H9 (cell line): ENCODE results near the gene STRA6. TPM values are rescaled to one million over a fixed set of nuclear protein-coding genes. Genes with fewer than 3 reads are reported as not detected.

Experiments used
- DNase-seq: peaks from one replicate; pipeline ENCODE4 v3.0.0-alpha.2; 2017
- H2AFZ ChIP-seq: one replicate; pipeline ENCODE4 v1.6.1; 2013; ENCODE audit warnings: mild to moderate bottlenecking, low read length, control low read depth, moderate library complexity
- H2AK5ac ChIP-seq: 2 replicates; pipeline ENCODE4 v1.6.1; 2013; ENCODE audit warnings: low read length, control low read depth, mixed read lengths; ENCODE audit not compliant: insufficient read length
- H2BK120ac ChIP-seq: one replicate; pipeline ENCODE4 v1.6.1; 2013; ENCODE audit warnings: low read depth, mild to moderate bottlenecking, low read length, control low read depth, inconsistent platforms; ENCODE audit not compliant: poor library complexity, severe bottlenecking
- H2BK12ac ChIP-seq: 2 replicates; pipeline ENCODE4 v1.6.1; 2013; ENCODE audit warnings: low read length, control low read depth, mixed read lengths, low read depth; ENCODE audit not compliant: insufficient read length
- H2BK15ac ChIP-seq: 2 replicates; pipeline ENCODE4 v1.6.1; 2013; ENCODE audit warnings: low read depth, low read length, control low read depth
- H2BK20ac ChIP-seq: one replicate; pipeline ENCODE4 v1.6.1; 2013; ENCODE audit warnings: low read depth, mild to moderate bottlenecking, low read length, control low read depth, inconsistent platforms; ENCODE audit not compliant: poor library complexity, severe bottlenecking
- H2BK5ac ChIP-seq: 2 replicates; pipeline ENCODE4 v1.6.1; 2013; ENCODE audit warnings: low read length, control low read depth, mixed read lengths; ENCODE audit not compliant: insufficient read length
- H3K14ac ChIP-seq: 2 replicates; pipeline ENCODE4 v1.6.1; 2013; ENCODE audit warnings: low read length, control low read depth; ENCODE audit not compliant: insufficient read depth
- H3K18ac ChIP-seq: 2 replicates; pipeline ENCODE4 v1.6.1; 2013; ENCODE audit warnings: low read depth, mild to moderate bottlenecking, mixed read lengths, low read length, control low read depth; ENCODE audit not compliant: insufficient read length
- H3K23ac ChIP-seq: 2 replicates; pipeline ENCODE4 v1.6.1; 2013; ENCODE audit warnings: low read length, control low read depth, mixed read lengths, low read depth; ENCODE audit not compliant: insufficient read length
- H3K23me2 ChIP-seq: 2 replicates; pipeline ENCODE4 v1.6.1; 2013; ENCODE audit warnings: low read depth, mild to moderate bottlenecking, mixed read lengths, low read length, control low read depth; ENCODE audit not compliant: insufficient read length, poor library complexity, severe bottlenecking
- H3K27ac ChIP-seq: 2 replicates; pipeline ENCODE4 v1.5.1; 2013; ENCODE audit warnings: low read length, control low read depth, mixed read lengths, low read depth; ENCODE audit not compliant: insufficient read length
- H3K27me3 ChIP-seq: 2 replicates; pipeline ENCODE4 v1.6.1; 2013; ENCODE audit warnings: low read length, control low read depth, inconsistent platforms; ENCODE audit not compliant: insufficient read depth
- H3K4ac ChIP-seq: 2 replicates; pipeline ENCODE4 v1.6.1; 2013; ENCODE audit warnings: low read depth, mild to moderate bottlenecking, control low read depth, inconsistent platforms, low read length, moderate library complexity
- H3K4me1 ChIP-seq: 2 replicates; pipeline ENCODE4 v1.6.1; 2013; ENCODE audit warnings: low read length, control low read depth, inconsistent platforms; ENCODE audit not compliant: insufficient read depth
- H3K4me2 ChIP-seq: 2 replicates; pipeline ENCODE4 v1.6.1; 2013; ENCODE audit warnings: low read length, control low read depth, mixed read lengths; ENCODE audit not compliant: insufficient read length, insufficient read depth
- H3K56ac ChIP-seq: 2 replicates; pipeline ENCODE4 v1.6.1; 2013; ENCODE audit warnings: low read depth, mild to moderate bottlenecking, mixed read lengths, low read length, control low read depth; ENCODE audit not compliant: insufficient read length
- H3K79me1 ChIP-seq: 2 replicates; pipeline ENCODE4 v1.6.1; 2013; ENCODE audit warnings: low read depth, mild to moderate bottlenecking, moderate library complexity, low read length, control low read depth, inconsistent platforms; ENCODE audit not compliant: insufficient read depth, poor library complexity, severe bottlenecking
- H3K79me2 ChIP-seq: 2 replicates; pipeline ENCODE4 v1.6.1; 2013; ENCODE audit warnings: low read length, control low read depth, inconsistent platforms; ENCODE audit not compliant: insufficient read depth
- H3K9ac ChIP-seq: 2 replicates; pipeline ENCODE4 v1.6.1; 2013; ENCODE audit warnings: low read length, control low read depth, mixed read lengths; ENCODE audit not compliant: insufficient read length; ENCODE audit errors: extremely low read depth
- H3K9me3 ChIP-seq: one replicate; pipeline ENCODE4 v1.6.1; 2013; ENCODE audit warnings: low read depth, low read length, inconsistent platforms; ENCODE audit not compliant: control insufficient read depth
- H3T11ph ChIP-seq: one replicate; pipeline ENCODE4 v1.6.1; 2013; ENCODE audit warnings: mild to moderate bottlenecking, low read length, control low read depth, inconsistent platforms
- H4K20me1 ChIP-seq: one replicate; pipeline ENCODE4 v1.6.1; 2013; ENCODE audit not compliant: control insufficient read depth, insufficient read length, insufficient read depth
- H4K5ac ChIP-seq: 2 replicates; pipeline ENCODE4 v1.6.1; 2013; ENCODE audit warnings: low read depth, mild to moderate bottlenecking, mixed read lengths, low read length, control low read depth; ENCODE audit not compliant: insufficient read length
- H4K8ac ChIP-seq: replicated peaks from 2 replicates; pipeline ENCODE4 v1.6.1; 2013; ENCODE audit warnings: low read length, control low read depth, mixed read lengths, low read depth; ENCODE audit not compliant: insufficient read length
- H4K91ac ChIP-seq: 2 replicates; pipeline ENCODE4 v1.6.1; 2013; ENCODE audit warnings: low read depth, mild to moderate bottlenecking, moderate library complexity, mixed read lengths, low read length, control low read depth; ENCODE audit not compliant: insufficient read length
- H3K27ac Mint-ChIP-seq, 3 experiments: 2 replicates in 2 of 3; 3 replicates in 1 of 3; pipeline ENCODE4 v1.8.0; 2020 to 2021; ENCODE audit warnings: mixed read lengths in 3 of 3, mild to moderate bottlenecking in 1 of 3, moderate library complexity in 1 of 3
- H3K27me3 Mint-ChIP-seq: 2 replicates; pipeline ENCODE4 v1.8.0; 2021; ENCODE audit warnings: low read depth, mild to moderate bottlenecking, moderate library complexity, mixed read lengths
- H3K36me3 Mint-ChIP-seq, 3 experiments: 2 replicates in 2 of 3; 3 replicates in 1 of 3; pipeline ENCODE4 v1.8.0; 2020 to 2021; ENCODE audit warnings: low read depth in 3 of 3, mixed read lengths in 3 of 3; ENCODE audit not compliant: insufficient read depth in 1 of 3
- H3K4me1 Mint-ChIP-seq, 2 experiments: 2 replicates each; pipeline ENCODE4 v1.8.0; 2020; ENCODE audit warnings: mixed read lengths in 2 of 2
- H3K4me3 Mint-ChIP-seq, 2 experiments: 2 replicates in 1 of 2; 3 replicates in 1 of 2; pipeline ENCODE4 v1.8.0; 2020 to 2021; ENCODE audit warnings: mild to moderate bottlenecking in 2 of 2, mixed read lengths in 2 of 2, moderate library complexity in 1 of 2
- H3K9me3 Mint-ChIP-seq, 2 experiments: 2 replicates in 1 of 2; 3 replicates in 1 of 2; pipeline ENCODE4 v1.8.0; 2020; ENCODE audit warnings: mild to moderate bottlenecking in 2 of 2, mixed read lengths in 2 of 2, moderate library complexity in 1 of 2
- WGBS: extraction: QIAGEN DNeasy Blood & Tissue Kit; methylation state at CpG from one replicate; pipeline ENCODE4 v1.1.7; 2013; ENCODE audit warnings: missing lambda C conversion rate, low lambda C conversion rate, mixed read lengths; ENCODE audit not compliant: insufficient read length; ENCODE audit errors: extremely low coverage; 5-methylcytosine and 5-hydroxymethylcytosine counted together
- total RNA-seq: library from RNA; stranded (reverse); gene quantifications from 2 replicates; pipeline ENCODE4 v1.2.1, GENCODE V29; 2021
- TF ChIP-seq, protein P1 (sequence below): fragments of 200-600 bp; sonication (generic); conservative IDR thresholded peaks from 3 replicates; pipeline ENCODE4 v1.8.0; 2021; ENCODE audit warnings: antibody characterized with exemption, mild to moderate bottlenecking

Gene STRA6
- total RNA-seq, 1 experiment from 2014 or later = 12.8 TPM

DNA sequence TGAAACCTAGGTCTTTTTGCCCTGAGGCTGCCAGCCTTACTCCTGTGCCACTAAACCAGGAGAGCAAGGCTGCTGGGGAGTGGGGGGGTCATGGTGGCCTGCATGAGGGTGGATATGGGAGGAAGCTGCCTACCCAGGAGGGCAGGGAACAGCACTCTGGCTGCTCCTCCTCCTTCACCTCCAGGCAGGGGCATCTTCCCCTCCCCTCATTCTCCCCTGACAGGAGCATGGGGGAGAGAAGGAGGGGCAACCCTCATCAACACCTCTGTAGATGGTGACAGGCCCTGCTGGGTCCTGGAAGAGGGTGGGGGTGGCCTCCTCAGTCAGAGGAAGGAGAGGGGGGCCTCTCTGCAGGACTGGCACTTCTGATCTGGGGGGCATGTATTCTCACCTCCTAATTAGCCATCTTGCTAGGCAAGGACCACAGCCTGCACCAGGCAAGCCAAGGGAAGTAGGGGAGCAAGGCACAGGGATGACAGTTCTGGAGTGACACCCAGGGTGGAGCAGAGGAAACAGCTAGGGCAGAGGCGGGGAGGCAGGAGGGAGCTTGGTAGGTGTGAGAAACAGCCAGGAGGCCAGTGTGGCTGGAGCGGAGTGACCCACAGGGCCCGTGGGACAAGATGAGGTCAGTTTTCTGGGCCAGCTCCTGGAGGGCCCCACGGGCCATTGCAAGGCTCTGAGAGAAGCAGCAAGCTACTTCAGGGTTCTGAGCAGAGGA is 38.5 kb upstream of the STRA6 start:
- Histone ChIP-seq H4K8ac (no peak overlapping the region), H3K56ac (no peak overlapping the region), H3T11ph (no peak overlapping the region), H3K9ac (no peak overlapping the region), H3K79me1 (no peaks in the 10 kb centered on the region), H2BK20ac (no peak overlapping the region), H2BK15ac (no peak overlapping the region), H3K79me2 (no peaks in the 10 kb centered on the region), H3K4me2 (no peak overlapping the region), H2AK5ac (no peak overlapping the region), H2BK5ac (no peak overlapping the region), H3K27me3 (no peaks in the 10 kb centered on the region; the same call in 1 of the 2 replicates), H3K4ac (no peak overlapping the region), H4K91ac (no peak overlapping the region), H3K23ac (no peak overlapping the region), H3K9me3 (no peaks in the 10 kb centered on the region), H3K4me1 (peaks cover 4% of the 10 kb centered on the region; the same call in 1 of the 2 replicates), H2BK12ac (no peak overlapping the region), H2BK120ac (no peak overlapping the region), H4K20me1 (no peaks in the 10 kb centered on the region), H4K5ac (no peak overlapping the region), H3K27ac (no peak overlapping the region), H2AFZ (no peak overlapping the region), H3K18ac (no peak overlapping the region), H3K23me2 (peaks cover 3% of the 10 kb centered on the region), H3K14ac (no peak overlapping the region)
- DNase-seq = no peak
- peaks cover 42 to 57% of the 10 kb centered on the region in 2 experiments for H3K4me1 Mint-ChIP-seq
- WGBS = no CpG with 5 or more reads among the region's 4 CpGs
- no peaks in the 10 kb centered on the region for H3K36me3 Mint-ChIP-seq
- peaks cover 47% of the 10 kb centered on the region for H3K27me3 Mint-ChIP-seq
- H3K9me3 Mint-ChIP-seq = no peaks in the 10 kb centered on the region
- TF ChIP-seq, protein P1, sequence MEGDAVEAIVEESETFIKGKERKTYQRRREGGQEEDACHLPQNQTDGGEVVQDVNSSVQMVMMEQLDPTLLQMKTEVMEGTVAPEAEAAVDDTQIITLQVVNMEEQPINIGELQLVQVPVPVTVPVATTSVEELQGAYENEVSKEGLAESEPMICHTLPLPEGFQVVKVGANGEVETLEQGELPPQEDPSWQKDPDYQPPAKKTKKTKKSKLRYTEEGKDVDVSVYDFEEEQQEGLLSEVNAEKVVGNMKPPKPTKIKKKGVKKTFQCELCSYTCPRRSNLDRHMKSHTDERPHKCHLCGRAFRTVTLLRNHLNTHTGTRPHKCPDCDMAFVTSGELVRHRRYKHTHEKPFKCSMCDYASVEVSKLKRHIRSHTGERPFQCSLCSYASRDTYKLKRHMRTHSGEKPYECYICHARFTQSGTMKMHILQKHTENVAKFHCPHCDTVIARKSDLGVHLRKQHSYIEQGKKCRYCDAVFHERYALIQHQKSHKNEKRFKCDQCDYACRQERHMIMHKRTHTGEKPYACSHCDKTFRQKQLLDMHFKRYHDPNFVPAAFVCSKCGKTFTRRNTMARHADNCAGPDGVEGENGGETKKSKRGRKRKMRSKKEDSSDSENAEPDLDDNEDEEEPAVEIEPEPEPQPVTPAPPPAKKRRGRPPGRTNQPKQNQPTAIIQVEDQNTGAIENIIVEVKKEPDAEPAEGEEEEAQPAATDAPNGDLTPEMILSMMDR = no peak
- H3K4me3 Mint-ChIP-seq = no peak overlapping the region
- no peak overlapping the region for H3K27ac Mint-ChIP-seq
